ENCODE data around the gene KREMEN2.
A peak's percentile ranks its signal among the peaks of the same experiment; 100 is the strongest.

The KREMEN2 gene

DNA sequence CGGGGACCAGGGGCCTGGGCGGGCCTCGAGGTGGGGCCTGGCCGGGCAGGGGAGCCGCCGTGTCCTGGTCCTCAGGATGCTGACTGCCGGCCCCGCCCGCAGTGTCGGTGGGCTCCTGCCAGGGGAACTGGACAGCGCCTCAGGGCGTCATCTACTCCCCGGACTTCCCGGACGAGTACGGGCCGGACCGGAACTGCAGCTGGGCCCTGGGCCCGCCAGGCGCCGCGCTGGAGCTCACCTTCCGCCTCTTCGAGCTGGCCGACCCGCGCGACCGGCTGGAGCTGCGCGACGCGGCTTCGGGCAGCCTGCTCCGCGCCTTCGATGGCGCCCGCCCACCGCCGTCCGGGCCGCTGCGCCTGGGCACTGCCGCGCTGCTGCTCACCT is 2.7 kb downstream of the KREMEN2 start:
- no peak for DNase-seq

DNA sequence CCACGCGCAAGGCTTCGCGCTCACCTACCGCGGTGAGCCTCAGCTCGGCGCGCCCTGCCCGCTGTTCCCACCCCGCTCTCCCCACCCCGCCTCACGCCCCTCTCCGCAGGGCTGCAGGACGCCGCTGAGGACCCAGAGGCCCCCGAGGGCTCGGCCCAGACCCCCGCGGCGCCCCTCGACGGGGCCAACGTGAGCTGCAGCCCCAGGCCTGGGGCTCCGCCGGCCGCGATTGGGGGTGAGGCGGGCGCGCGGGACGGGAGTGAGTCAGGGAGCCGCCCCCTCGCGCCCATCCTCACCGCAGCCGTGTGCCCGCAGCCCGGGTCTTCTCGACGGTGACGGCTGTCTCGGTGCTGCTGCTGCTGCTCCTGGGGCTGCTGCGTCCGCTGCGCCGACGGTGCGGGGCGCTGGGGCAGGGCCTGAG is 3.1 kb downstream of the KREMEN2 start:
- no peak for DNase-seq

DNA sequence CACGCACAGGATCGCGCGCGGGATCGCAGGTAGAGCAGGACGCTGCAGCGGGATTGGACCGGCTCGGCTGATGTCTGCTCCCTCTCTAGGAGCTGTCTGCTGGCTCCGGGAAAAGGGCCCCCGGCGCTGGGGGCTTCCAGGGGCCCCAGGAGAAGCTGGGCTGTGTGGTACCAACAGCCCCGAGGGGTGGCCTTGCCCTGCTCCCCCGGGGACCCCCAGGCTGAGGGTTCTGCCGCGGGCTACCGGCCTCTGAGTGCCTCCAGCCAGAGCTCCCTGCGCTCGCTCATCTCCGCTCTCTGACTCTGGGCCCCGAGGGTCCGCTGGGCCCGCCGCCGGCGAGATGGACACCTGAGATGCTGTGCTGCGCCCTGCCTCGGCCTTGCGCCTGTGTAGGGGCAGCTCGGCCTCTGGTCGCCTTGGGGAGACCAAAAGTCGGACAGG is 3.7 kb downstream of the KREMEN2 start:
- DNase-seq: no peak

DNA sequence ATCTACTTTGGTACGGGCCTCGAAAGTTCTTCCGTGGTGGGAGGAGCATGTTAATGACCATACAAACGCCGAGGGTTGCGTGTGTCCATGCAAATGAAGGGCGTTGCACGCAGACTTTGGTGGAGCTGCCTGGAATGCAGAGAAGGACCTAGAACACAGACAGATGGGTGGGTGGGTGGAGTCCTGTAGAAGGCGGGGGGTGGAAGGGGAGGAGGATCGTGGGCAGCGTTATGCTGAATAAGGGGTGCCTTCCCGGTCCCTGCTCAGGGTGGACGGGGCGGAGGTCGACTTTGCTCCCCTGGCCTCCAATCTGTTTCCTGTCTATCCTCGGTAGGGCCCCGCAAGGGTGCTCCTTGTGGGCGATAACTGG is 4.3 kb downstream of the KREMEN2 start:
- DNase-seq: no peak

DNA sequence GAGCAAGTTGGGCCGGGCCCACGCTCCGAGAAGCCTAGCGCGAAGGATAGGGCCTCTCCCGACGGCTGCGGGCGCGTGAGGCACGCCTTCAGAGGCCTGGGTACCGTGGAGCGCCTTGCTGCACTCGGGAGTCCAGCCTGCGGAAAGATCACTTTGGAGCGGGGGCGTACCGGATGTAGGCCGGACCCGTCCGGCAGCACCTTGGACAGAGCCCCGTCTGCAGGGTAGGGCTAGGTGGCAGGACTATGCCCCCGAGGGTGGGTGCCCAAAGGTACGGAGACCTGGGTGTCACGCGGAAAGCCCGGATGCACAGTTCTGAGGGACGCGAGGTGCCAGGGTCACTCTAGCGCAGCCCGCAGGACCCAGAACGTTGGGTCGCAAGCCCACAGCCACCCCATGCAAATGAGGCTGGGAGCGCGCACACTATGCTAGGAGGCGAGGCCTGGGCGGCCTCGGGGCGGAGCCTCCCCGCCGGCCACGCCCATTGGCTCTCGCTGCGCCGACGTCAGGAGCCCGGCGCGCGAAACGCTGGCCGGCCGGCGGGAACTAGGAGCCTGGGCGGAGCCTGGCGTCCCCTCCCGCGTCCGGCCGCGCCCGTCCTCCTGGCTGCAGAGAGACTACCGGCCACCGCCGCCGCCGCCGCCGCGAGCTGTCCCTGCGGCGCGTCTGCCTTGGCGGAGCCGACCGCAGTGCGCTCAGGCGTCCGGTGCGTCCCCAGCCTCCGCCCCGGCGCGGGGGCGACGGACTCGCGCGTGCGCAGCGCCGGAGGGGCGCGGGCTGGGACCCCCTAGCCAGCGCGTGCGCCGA is 4.9 kb downstream of the KREMEN2 start, which contains the start of gene PAQR4:
TSS of gene PAQR4 (plus strand) at position 611 of the 807 bp plus-strand sequence. CDS start 327 bp downstream, outside the sequence.
- no peak for DNase-seq

DNA sequence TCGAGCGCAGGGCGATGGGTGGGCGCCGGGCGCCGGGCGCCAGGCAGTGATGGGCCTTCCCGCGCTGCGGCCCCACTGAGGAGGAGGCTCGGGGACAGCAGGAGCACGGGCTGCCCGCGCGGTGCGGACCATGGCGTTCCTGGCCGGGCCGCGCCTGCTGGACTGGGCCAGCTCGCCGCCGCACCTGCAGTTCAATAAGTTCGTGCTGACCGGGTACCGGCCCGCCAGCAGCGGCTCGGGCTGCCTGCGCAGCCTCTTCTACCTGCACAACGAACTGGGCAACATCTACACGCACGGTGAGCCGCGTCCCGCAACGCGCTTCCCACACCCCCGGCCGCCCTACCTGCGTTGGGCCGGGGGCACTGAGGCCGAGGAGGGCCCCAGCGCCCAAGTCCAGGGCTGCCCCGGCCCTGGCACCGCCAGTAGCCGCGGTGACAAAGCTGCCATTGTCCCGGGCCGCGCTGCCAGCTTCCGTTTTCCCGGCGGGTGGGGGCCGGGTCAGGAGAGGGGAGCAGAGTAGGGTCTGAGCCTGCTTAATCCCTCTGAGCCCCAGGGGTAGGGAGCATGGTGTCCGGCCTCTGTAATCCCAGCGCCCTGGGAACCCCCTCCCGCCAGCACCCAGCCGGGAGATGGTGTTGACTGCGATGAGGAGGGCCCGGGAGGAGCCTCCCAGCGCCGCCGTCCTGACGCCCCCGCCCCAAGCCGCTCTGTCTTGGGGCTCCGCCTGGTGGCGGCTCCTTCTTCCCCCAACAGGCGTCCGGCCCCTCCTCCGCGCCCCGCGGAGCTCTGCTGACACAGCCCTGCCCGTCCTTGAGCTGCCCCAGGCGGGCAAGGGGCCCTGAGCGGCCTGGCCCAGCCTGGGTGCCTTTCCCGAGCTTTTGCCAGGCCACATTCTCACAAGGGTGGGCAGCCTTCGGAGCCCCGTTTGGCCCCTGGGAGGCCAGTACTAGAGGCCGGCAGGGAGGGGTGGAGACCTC is 5.8 kb downstream of the KREMEN2 start:
- DNase-seq: no peak

DNA sequence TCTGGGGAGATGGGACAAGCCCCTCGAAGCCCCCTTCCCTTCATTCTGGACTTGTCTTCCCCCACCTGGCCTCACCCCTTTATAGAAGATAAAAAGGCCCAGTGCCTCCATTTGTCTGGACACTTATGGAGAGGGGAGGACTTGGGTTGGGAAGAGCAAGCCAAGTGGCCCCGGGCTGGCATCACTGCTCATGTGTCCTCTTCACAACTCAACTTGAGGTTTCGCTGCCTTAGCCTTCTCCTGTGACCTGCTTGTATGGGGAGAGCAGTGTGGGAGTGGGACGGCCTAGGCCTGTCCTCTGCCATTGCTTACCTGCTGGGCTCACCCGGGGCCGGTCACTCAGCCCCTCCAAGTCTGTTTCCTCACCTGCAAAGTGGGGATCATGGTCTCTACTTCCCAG is 6.5 kb downstream of the KREMEN2 start:
- no peak for DNase-seq

DNA sequence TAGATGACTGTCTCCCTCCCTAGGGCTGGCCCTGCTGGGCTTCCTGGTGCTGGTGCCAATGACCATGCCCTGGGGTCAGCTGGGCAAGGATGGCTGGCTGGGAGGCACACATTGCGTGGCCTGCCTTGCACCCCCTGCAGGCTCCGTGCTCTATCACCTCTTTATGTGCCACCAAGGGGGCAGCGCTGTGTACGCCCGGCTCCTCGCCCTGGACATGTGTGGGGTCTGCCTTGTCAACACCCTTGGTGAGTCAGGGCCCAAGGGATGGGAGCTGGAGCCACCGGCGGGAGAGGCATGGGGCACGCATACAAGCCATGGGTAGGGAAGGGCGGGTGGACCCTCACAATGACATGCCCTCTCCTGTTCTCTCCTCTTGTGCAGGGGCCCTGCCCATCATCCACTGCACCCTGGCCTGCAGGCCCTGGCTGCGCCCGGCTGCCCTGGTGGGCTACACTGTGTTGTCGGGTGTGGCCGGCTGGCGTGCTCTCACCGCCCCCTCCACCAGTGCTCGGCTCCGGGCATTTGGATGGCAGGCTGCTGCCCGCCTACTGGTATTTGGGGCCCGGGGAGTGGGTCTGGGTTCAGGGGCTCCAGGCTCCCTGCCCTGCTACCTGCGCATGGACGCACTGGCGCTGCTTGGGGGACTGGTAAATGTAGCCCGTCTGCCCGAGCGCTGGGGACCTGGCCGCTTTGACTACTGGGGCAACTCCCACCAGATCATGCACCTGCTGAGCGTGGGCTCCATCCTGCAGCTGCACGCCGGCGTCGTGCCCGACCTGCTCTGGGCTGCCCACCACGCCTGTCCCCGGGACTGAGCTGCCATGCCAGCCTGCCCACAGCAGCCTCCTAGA is 7.3 kb downstream of the KREMEN2 start:
- DNase-seq: no peak

DNA sequence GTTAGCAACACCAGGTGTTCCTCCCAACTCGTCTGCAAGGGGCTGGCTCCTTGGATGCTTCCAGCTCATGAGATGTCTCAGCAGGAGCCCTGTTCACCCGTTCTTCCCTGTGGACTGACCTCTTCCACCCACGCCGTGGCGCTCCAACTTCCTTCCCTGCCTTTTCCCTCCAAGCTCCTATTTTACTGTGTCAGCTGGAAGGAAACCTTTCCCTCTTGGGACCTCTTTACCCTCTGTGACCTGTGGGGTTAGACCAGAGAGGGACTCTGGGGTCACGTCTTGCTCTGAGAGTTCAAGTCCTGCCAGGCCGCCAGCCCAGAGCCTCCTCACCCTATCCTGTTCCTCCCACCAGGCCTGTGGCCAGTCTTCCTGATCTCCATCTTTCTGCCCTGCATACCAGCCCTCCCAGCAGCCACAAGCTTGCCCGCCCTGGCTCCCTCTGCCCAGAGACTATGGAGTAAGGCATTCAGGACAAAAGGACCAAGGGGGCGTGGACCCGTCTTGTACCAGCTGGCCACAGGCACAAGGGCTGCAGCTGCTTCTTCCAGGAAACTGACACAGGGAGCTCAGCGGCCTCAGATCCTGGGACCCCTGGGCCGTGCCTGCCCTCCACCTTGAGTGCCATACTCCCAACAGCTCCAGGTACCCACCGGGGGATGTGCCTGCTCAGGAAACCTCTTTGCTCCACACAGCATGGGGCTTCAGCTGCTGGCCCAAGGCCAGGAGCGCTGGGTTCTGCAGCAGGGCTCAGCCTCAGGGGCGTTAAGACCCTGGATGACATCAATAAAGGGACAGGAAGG is 8.1 kb downstream of the KREMEN2 start:
- no peak for DNase-seq

DNA sequence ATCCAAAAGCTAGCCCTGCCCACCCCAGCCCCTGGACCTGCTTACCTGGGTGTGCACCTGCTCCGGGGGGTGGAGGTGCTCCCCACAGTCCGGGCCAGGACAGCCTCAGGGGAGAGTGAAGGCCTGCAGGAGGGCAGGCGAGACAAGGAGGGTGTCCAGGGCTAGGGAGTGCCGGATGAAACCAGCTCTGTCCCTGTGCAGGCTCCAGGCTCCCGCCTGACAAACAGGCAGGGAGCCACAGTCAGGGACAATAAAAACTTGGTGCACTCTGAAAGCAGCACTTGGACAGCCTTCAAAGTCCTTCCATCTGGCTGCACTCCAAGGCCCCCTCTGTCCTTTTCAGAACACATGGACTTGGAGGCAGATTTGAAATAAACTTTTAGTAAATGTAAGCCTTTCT is 9.0 kb downstream of the KREMEN2 start:
- no peak for DNase-seq

DNA sequence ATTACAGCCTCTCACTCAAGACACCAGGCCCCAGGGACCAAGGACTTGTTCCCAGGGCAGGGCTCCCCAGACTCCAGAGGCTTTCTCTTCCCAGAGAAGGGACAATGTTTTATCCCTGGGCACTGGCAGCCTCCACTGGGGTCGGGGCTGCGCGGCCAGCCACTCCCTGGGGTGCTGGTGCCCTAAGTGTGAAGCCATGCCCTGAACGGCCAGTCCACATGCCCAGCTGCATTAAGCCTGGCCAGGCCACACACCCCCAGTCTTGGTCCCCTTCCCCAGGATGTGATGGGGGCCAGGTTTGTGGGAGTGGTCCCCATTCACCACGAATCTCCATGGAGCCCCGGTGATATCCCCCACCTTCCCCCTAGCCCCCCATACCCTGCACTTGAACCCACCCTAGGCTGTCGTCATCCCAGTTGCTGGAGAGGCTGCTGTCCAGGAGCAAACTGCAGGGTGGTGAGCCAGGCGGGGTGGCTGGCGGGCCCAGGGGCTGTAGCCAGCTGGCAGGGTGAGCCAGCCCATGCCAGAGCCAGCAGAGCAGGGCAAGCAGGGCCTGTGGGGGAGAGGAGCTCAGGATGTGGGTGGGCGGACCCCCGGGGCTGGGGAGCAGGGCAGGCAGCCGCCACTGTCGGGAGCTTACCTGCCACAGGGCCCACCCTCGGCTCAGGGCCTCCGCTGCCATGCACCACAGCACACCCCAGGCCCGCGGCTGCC is 9.7 kb downstream of the KREMEN2 start:
- DNase-seq: no peak

DNA sequence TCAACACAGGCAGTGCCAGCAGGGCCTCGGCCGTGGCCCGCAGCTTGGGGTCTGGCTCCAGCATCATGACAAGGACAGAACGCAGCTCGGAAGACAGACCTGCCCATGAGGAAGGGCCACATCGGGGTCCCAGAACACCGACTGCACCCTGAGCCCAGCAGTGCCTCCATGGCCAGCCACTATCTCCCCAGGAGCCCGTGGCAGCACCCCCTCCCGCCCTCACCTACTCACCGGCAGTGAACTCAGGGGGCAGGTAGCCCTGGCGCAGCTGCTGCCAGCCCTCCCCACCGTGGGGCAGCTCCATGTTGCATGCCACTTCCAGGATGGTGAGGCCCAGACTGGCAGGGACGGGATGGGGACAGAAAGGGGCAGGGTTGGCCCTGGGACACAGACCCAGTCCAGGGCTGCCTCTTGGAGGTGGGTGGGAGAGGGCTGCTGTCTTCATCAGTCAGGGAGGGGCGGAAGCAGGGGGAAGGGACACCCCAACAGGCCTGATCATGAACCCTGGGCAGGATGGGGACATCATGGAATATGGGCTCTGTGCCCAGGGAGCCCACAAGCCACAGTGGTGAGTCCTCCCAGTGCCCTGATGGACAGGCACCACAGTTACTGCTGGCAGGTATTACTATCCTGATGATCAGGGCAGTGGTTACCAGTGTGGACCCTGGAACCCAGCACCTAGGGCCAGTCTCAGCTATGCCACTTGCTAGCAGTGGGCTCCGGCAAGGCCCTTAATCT is 10.4 kb downstream of the KREMEN2 start:
- no peak for DNase-seq

DNA sequence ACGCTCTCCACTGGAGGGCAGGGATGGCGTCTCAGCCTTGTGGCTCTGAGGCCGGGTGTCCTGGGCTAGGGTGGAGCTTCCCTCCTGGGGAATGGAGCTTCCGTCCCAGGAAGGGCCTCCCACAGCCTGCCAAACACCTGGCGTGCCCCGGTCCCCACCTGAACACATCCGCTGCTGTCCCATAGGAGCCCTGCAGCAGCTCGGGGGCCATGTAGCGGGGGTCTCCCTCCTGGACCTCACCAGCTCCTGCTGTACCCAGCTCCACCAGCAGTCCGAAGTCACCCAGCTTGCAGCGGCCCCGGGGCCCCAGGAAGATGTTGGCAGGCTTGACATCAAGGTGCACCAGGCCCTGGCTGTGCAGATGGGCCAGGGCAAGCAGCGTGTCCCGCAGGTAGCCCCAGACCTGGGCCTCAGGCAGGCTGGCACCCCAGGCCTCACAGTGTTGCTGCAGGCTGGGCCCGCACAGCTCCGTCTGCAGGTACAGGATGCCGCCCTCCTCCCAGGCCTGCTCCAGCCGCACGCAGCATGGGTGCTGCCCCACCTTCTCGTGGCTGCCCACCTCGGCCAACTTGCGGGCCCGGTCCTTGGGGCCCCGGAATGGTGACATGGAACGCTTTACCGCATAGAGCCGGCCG is 11.2 kb downstream of the KREMEN2 start:
- DNase-seq: no peak

DNA sequence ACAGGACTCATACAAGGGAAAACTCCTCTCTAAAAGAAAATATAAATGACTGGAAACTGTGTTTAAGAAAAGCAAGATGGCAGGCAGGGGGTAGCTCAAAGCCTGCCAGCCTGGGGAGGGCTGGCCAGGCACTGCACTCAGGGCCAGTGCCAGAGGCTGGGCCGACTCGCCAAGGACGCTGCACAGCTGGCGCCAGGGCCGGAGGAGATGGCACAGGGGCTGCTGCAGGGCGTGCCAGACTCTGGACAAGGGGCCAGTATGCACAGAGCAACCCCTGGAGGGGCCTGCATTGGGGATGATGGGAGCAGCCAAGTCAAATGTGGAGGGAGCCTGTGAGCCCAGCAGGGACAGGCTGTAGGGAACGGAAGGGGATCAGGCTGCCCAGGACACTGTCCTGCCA is 12.1 kb downstream of the KREMEN2 start:
- no peak for DNase-seq

DNA sequence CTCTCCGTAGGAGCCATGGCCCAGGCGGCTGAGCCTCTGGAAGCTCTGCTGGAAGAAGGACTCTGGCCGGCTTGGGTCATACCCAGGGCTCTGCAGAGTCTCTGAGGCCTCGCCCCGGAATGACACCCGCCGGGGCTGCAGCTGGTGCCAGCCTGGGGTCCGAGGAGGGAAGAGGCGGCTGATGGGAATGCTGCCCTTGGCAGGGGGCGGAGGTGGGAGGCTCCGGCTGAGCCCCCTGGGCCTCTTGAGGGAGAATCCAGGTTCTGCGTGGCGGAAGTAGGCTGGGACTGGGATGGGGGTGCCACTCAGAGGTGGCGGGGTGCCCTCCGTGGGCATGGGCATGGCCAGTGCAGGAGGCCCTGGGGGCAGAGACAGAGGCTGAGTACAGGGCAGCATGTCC is 12.6 kb downstream of the KREMEN2 start:
- no peak for DNase-seq

DNA sequence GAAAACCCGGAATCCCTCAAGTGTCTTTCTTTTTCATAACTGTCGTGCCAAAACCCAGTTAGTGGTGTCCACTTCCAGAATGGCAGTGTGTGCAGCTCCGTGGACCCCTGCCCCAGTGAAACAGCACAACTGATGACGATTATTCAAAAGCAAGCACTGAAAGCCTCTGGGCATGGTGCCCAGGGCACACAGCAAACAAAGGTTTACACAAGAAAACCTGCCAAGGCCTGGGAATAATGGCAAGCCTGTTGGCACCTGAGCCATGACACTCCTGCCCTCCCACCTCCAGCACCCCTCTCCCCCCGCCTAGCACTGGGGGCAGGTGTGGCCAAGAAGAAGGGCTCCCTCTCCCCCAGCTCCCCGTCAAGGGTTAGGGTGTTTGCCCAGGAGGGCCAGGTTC is 13.4 kb downstream of the KREMEN2 start:
- no peak for DNase-seq

DNA sequence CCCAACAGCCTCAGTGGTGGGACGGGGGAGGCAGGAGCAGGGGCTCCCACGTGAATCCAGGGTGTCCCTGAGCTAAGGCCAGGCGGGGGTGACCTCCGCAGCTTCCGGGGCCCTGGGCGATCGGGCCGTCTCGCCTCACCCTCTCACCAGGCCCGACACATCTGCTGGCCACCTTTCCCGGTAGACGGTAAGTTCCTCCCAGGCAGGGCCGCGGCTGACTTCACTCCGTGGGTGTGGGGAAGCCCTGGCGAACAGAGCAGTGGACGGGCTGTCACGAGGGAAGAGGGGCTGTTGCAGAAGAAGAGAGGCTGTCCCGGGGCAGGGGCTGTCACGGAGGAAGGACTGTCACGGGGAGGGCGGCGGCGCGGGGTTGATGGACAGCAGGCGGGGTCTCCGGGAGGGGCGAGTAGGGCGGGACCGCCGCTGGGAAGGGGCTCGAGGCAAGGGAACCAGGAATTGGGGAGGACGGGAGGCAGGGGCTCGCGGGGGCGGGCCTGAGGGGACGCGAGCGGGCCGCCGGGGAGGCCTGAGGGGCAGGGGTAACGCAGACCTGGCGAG is 15.7 kb downstream of the KREMEN2 start:
- DNase-seq: no peak

DNA sequence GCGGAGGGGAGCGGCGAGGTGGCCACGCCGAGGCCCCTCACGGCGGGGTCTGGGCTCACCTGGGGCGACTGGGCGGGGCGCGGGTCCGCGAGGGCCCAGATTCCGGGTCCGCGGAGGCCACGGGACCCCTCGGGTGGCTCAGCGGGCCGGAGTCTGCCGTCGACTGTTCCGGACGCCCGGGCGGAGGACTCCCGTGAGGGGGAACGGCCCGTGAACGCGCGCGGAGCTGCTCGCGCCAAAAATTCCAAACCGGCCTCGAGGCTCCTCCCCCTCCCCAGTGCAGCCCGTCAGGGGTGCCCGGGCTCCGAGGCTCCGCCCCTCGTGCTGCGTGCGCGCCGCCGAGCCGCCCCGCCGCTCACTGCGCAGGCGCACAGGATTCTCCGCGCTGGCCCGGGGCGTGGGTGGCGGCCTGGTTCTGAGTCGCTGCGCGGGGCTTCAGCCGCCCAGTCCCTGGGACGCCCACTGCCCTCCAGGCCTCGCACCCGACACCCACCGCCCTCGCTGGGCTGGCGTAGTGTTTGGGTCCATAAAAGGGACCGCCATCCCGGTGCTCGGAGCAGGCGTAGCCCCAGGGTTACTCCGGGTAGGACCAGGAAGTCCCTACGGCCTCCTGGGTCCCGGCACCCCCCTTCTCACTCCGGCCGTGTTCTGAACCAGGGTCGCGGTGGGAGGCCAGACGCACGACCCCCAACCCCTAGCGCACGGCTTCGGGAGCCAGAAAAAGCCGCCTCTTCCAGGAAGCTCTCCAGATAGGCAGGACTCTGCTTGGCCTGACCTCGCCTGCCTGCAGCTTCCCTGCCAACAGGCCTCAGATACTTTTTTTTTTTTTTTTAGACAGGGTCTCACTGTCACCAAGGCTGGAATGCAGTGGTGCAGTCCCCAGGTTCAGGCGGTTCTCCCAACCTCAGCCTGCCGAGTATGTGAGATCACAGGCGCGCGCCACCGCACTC is 16.4 kb downstream of the KREMEN2 start, which contains the start of gene PKMYT1:
TSS of gene PKMYT1 (minus strand) at position 220 of the 950 bp plus-strand sequence. CDS start 789 bp downstream, outside the sequence.
- peak; percentile 45 for DNase-seq

Measured in NCI-H1417 treated with DMSO at 0.1 percent for 48 hours (cell line).